ENCODE measurements around the gene SV2A.
A peak's percentile ranks its signal among the peaks of the same experiment; 100 is the strongest.

DNA sequence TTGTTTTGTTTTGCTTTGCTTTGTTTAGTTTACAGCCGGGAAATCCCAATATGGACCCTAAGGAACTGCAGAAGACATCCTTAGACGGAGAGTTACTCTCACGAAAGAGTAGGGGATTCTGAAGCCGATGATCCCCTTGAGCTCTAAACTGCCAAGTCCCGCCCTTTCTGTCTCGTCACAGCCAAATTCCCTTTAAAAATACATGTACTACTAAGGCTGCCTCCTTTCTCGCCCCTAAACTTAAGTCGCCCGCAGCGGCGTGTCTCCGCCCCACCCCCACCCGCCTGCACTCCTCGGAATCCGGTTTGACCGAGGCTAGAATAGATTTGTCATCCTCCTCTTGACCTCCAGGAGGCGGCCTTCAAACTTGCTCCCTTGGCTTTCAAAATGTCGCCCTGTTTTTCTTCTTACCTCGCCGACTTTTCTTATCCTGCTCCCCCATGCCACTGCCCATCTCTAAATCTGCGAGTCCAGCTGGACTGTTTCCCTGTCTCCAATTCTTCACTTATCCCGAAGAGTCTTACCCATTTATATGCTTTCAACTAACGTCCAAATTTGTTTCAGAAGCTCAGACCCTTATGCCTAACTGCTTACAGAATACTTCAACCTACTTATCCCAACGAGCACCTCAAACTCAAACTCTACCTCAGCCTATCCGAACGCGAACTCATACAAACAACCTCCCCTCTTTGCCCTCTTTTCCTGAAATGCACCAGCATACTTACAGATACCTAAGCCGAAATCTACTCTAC, 29.2 kb downstream of the SV2A start:
- no peak for TF ChIP-seq EZH2 (IDR thresholded peaks at IDR 0.05; ENCODE audit: borderline replicate concordance, low read depth, low read length, poor library complexity, severe bottlenecking)
- TF ChIP-seq, protein P1, sequence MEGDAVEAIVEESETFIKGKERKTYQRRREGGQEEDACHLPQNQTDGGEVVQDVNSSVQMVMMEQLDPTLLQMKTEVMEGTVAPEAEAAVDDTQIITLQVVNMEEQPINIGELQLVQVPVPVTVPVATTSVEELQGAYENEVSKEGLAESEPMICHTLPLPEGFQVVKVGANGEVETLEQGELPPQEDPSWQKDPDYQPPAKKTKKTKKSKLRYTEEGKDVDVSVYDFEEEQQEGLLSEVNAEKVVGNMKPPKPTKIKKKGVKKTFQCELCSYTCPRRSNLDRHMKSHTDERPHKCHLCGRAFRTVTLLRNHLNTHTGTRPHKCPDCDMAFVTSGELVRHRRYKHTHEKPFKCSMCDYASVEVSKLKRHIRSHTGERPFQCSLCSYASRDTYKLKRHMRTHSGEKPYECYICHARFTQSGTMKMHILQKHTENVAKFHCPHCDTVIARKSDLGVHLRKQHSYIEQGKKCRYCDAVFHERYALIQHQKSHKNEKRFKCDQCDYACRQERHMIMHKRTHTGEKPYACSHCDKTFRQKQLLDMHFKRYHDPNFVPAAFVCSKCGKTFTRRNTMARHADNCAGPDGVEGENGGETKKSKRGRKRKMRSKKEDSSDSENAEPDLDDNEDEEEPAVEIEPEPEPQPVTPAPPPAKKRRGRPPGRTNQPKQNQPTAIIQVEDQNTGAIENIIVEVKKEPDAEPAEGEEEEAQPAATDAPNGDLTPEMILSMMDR (conservative IDR thresholded peaks at IDR 0.05; ENCODE audit: low read depth, low read length): peak; percentile 66
